Fibroblast of lung (primary cell): ENCODE data around the gene SDC4.

Experiments
- EZH2 ChIP-seq: IDR thresholded peaks from 2 replicates; pipeline ENCODE4 v1.5.1; 2012; ENCODE audit warnings: low read length, control low read depth, mild to moderate bottlenecking; ENCODE audit errors: missing control alignments
- TF ChIP-seq, protein P1 (sequence below), 2 donors: IDR thresholded peaks in 1 of 2; conservative IDR thresholded peaks in 1 of 2; 1 replicate in 1 of 2; 2 replicates in 1 of 2; pipeline ENCODE4 v1.5.1; 2011 to 2012; ENCODE audit warnings: low read length in 2 of 2, control low read depth in 1 of 2, inconsistent platforms in 1 of 2, low read depth in 1 of 2, mild to moderate bottlenecking in 1 of 2

DNA sequence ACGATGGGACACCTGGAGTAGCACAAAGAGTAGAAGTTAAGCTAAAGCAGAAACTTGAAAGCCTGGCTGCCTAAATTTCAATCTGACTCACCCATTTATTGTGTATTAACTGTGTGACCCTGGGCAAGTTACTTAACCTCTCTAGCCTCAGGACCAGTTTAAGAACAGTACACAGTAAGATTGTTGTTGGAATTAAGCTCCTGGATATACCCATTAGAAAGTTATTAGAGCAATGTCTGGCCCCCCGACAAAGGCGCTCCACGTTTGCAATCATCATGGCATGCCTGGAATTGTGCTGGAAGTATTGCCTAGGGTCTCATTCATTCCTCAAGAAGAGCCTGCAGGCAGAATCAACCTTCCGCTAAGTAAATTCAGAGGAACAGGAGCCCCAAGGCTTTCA lies 1.4 kb downstream of the SDC4 start:
- TF ChIP-seq, protein P1, sequence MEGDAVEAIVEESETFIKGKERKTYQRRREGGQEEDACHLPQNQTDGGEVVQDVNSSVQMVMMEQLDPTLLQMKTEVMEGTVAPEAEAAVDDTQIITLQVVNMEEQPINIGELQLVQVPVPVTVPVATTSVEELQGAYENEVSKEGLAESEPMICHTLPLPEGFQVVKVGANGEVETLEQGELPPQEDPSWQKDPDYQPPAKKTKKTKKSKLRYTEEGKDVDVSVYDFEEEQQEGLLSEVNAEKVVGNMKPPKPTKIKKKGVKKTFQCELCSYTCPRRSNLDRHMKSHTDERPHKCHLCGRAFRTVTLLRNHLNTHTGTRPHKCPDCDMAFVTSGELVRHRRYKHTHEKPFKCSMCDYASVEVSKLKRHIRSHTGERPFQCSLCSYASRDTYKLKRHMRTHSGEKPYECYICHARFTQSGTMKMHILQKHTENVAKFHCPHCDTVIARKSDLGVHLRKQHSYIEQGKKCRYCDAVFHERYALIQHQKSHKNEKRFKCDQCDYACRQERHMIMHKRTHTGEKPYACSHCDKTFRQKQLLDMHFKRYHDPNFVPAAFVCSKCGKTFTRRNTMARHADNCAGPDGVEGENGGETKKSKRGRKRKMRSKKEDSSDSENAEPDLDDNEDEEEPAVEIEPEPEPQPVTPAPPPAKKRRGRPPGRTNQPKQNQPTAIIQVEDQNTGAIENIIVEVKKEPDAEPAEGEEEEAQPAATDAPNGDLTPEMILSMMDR (conservative IDR thresholded peaks at IDR 0.05 in 1 of 2, IDR thresholded peaks at IDR 0.05 in 1 of 2; ENCODE audit: low read depth in 1 of 2, low read length in 2 of 2), result no peak
- no peak for TF ChIP-seq EZH2
